Erythroblast (primary cell): ENCODE results near the gene SYT1.

Experiments used
- GATA1 ChIP-seq: IDR thresholded peaks from 2 replicates; pipeline ENCODE4 v1.6.1; 2011; ENCODE audit warnings: low read depth, mild to moderate bottlenecking, control low read depth, low read length, moderate library complexity
- POLR2A ChIP-seq: IDR thresholded peaks from 2 replicates; pipeline ENCODE4 v1.6.1; 2011; ENCODE audit warnings: mild to moderate bottlenecking, low read length

DNA sequence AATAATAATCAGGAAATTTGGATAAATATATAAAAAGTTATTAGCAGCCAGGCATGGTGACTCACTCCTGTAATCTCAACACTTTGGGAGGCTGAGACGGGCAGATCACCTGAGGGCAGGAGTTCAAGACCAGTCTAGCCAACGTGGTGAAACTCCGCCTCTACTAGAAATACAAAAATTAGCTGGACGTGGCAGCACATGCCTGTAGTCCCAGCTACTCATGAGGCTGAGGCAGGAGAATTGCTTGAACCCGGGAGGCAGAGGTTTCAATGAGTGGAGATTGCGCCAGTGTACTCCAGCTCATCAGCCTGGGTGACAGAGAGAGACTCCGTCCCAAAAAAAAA lies 64.5 kb downstream of the SYT1 start:
- TF ChIP-seq POLR2A = no peak
- TF ChIP-seq GATA1 = no peak
